ENCODE results near the gene HSPB9.

Gene HSPB9

DNA sequence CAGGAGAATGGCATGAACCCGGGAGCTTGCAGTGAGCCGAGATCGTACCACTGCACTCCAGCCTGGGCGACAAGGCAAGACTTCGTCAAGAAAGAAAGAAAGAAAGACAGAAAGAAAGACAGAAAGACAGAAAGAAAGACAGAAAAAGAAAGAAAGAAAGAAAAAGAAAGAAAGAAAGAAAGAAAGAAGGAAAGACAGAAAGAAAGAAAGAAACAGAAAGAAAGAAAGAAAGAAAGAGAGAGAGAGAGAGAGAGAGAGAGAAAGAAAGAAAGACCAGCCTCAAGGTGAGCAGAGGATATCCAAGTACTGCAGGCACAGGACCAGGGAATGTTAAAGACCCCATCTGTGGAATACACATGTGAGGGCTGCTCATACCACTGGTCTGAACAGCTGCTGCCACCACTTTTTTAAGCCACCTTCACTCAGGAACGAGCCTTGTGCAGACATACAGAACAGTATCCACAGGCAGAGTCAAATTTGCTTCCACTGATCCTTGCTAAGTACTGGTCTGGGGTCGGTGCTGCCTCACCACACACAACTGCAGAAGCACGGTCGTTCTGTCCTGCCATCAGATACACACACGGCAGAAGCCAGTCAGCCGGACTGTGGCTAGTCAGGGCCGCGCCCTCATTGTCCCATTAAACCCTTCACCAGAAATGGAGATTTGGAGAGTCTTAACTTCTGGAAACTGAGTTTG is 24.5 kb downstream of the HSPB9 start:
- H3K4me3 ChIP-seq (ENCODE audit: low read length) = no peak overlapping the region
- TF ChIP-seq, protein P1, sequence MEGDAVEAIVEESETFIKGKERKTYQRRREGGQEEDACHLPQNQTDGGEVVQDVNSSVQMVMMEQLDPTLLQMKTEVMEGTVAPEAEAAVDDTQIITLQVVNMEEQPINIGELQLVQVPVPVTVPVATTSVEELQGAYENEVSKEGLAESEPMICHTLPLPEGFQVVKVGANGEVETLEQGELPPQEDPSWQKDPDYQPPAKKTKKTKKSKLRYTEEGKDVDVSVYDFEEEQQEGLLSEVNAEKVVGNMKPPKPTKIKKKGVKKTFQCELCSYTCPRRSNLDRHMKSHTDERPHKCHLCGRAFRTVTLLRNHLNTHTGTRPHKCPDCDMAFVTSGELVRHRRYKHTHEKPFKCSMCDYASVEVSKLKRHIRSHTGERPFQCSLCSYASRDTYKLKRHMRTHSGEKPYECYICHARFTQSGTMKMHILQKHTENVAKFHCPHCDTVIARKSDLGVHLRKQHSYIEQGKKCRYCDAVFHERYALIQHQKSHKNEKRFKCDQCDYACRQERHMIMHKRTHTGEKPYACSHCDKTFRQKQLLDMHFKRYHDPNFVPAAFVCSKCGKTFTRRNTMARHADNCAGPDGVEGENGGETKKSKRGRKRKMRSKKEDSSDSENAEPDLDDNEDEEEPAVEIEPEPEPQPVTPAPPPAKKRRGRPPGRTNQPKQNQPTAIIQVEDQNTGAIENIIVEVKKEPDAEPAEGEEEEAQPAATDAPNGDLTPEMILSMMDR (conservative IDR thresholded peaks at IDR 0.05; ENCODE audit: low read depth, low read length) = no peak
- DNase-seq (ENCODE audit: low read depth) = no peak

DNA sequence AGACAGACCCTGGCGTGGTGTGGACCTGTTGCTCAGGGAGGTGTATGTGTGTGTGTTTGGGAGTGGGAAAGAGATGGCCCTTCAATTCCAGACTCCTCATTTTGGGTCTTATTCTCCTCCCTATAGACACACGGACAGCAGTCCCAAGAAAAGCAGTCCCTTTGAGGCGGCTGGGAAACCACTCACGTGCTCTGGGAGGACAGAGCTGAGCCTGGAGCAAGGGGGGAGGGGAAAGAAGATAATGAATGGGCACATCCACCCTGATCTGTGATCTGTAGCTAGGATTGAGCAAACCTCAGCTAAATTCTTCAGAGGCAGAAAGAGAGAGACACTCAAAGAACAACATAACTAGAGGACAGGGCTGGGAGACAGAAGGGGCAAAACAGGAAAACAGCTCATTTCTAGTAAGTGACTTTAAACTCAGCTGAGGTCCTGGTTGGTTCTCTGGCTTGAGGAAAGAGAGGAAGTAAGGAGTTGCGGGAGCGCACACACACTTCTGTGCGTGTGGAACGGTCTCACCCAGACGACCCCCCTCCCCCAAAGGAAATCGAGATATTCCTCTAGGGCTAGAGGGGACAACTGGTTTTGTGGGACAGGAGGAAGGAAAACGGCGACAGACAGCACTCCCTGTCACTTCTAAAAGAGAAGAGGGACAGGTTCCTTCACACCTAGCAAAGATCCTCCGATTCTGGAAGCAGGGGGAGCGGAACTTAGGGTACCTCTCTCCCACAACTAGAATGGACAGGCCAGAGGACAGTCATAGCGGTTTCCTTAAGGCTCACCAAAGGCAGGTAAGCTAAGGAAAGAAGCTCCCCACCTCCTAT is 31.5 kb downstream of the HSPB9 start:
- TF ChIP-seq, protein P1 (conservative IDR thresholded peaks at IDR 0.05; ENCODE audit: low read depth, low read length) = no peak

DNA sequence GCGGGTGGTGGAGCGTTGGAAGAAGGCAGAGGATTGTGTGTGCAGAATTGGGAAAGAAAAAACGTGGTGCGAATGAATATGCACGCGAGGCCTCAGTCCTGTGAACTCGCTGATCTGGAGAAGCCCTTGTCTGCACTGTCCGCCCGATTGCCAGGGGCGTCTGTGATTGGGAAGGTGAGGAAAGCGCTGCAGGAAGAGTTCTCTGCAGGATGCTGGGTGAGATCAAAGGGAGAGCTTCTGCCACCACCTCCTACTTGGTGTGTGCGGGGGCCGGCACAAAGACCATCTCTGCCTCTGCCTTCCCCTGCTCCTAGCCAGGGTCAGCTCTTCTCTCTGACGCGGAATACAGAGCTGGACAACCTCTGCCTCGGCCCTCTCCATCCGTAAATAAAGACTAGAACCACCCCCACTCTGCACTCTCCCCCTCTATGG is 33.0 kb downstream of the HSPB9 start:
- DNase-seq (ENCODE audit: low read depth) = no peak
- H3K4me3 ChIP-seq (ENCODE audit: low read length) = peak overlapping the region; percentile 100
- TF ChIP-seq, protein P1 (conservative IDR thresholded peaks at IDR 0.05; ENCODE audit: low read depth, low read length) = no peak

More for the DNA sequence above, 31.5 kb downstream of the HSPB9 start:
- no peak for DNase-seq (ENCODE audit: low read depth)
- H3K4me3 ChIP-seq (ENCODE audit: low read length) = peak overlapping the region; percentile 100

DNA sequence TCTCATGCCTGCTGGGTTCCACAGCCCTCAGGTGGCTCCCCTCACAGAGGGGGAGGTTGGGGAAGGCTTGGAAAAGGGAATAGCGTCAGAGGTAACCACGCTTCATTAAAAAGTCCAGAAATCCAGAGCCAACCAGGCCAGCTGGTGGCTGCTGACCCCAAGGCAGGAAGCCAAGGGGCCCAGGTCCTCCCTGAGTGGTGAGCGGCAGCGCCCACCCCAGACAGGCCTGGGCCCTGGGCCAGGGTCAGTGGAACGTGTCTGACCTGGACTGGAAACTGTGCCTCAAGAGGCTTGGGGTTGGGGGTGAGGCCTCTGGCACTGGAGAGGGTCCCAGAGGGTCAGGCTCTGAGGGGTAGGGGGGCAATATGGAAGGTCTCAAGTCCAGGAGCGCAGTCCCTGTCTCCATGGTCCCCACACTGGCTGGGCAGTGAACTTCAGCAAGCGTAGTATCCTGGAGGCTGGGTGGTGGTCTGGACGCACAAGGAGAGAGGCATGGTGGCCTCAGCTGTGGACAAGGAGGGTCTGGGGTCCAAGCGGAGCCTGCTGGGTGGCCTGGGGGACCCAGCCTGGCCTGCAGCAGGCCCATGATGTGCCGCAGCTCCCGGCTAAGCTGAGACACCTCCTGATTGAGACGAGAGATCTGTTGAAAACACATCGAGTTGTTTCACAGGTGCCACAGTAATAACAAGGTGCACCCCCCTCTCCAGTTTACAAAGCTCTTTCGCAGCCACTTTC is 37.4 kb downstream of the HSPB9 start:
- DNase-seq (ENCODE audit: low read depth) = no peak
- TF ChIP-seq, protein P1 (conservative IDR thresholded peaks at IDR 0.05; ENCODE audit: low read depth, low read length) = no peak
- no peak overlapping the region for H3K4me3 ChIP-seq (ENCODE audit: low read length)

DNA sequence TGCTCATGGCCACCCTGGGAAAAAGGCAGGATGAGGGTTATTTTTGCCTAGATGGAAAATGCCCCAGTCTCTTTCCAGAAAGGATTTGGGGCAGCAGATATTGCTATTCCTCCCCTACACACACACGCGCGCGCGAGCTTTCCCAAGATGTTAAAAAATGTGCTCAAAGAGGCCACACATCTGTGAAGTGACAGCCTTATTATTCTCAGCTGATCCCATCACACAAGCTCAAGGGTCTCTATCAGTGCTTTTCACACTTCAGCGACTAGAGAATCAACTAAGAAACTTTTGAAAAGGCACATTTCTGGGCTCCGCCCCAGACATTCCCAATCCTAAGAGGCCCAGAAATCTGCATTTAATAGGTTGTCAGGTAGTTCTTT is 37.9 kb downstream of the HSPB9 start:
- H3K4me3 ChIP-seq (ENCODE audit: low read length) = no peak overlapping the region
- no peak for DNase-seq (ENCODE audit: low read depth)
- TF ChIP-seq, protein P1 (conservative IDR thresholded peaks at IDR 0.05; ENCODE audit: low read depth, low read length) = no peak

DNA sequence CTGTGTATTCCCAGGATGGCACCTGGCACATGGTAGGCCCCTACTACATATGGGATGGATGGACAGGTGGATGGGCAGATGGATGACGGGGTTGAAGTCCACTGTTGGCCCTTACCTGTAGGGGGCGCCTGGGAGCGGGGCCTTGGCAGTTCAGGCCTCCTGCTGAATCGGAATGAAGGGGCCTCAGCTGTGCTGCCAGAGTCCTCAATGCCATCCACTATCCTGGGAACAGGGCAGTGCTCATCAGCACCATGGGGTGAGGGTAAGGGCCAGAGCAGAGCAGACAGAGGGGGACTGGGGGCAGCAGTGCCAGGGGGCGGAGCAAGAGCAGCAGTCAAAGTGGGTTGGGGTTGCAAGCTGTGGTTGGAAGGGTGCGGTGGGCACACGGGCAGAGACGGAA is 40.5 kb downstream of the HSPB9 start:
- no peak overlapping the region for H3K4me3 ChIP-seq (ENCODE audit: low read length)
- no peak for DNase-seq (ENCODE audit: low read depth)
- TF ChIP-seq, protein P1 (conservative IDR thresholded peaks at IDR 0.05; ENCODE audit: low read depth, low read length) = peak; percentile 53
